Left kidney (tissue), 2 donors: ENCODE data around the gene TIE1. TPM values are rescaled to one million over a fixed set of nuclear protein-coding genes. Genes with fewer than 3 reads are reported as not detected.
A peak's percentile ranks its signal among the peaks of the same experiment; 100 is the strongest.

ENCODE experiments used
- DNase-seq: peaks from one replicate; pipeline ENCODE4 v3.0.0-alpha.2; 2013
- polyA plus RNA-seq: library from polyadenylated mRNA; unstranded; fragments of 120-200 nt; gene quantifications from one replicate; pipeline ENCODE4 v1.2.1, GENCODE V29; 2013; ENCODE audit not compliant: insufficient read length

Gene TIE1
- polyA plus RNA-seq, 1 donor = 47.3 TPM

DNA sequence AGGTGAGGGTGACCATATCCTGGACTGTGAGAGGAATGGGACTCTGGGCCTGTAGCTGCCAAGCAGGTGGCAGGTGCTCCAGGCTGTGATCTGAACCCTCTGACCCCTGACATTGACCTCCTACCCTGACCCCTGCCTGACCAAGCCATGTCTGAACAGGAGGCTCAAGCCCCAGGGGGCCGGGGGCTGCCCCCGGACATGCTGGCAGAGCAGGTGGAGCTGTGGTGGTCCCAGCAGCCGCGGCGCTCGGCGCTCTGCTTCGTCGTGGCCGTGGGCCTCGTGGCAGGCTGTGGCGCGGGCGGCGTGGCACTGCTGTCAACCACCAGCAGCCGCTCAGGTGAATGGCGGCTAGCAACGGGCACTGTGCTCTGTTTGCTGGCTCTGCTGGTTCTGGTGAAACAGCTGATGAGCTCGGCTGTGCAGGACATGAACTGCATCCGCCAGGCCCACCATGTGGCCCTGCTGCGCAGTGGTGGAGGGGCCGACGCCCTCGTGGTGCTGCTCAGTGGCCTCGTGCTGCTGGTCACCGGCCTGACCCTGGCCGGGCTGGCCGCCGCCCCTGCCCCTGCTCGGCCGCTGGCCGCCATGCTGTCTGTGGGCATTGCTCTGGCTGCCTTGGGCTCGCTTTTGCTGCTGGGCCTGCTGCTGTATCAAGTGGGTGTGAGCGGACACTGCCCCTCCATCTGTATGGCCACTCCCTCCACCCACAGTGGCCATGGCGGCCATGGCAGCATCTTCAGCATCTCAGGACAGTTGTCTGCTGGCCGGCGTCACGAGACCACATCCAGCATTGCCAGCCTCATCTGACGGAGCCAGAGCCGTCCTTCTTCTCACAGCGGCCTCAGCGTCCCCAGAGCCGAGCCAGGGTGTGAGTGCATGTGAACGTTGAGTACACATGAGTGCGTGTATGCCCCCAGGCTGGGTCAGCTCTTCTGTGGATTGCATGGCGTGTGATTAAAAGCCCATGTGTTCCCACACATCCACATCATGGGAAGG is 27.9 kb upstream of the TIE1 start:
- no peak for DNase-seq

DNA sequence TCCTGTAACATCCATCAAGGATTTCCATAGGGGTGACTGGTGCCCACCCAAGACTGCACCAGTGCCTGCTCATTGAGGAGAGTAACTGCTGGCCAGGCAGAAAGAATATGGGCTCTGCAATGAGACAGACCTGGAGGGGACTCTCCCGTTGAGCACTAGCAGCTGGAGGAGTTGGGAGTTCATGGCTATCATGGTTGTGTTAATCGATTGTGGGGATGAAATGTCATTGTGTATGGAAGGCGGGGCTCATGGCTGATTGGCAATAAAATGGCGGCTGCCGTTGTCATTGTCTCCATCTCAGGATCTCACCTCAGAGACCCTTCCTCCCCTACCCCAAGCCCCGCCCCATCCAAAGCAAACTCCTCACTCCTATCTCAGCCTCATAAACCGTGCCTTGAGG is 27.1 kb upstream of the TIE1 start:
- no peak for DNase-seq

- DNase-seq = no peak
Observed at GRCh38 chr1:43274125-43274803, 26.5 kb upstream of the TIE1 start.

GRCh38 chr1:43274804-43275180 is 26.0 kb upstream of the TIE1 start:
- no peak for DNase-seq

GRCh38 chr1:43275826-43276620 is 24.8 kb upstream of the TIE1 start:
- no peak for DNase-seq

DNA sequence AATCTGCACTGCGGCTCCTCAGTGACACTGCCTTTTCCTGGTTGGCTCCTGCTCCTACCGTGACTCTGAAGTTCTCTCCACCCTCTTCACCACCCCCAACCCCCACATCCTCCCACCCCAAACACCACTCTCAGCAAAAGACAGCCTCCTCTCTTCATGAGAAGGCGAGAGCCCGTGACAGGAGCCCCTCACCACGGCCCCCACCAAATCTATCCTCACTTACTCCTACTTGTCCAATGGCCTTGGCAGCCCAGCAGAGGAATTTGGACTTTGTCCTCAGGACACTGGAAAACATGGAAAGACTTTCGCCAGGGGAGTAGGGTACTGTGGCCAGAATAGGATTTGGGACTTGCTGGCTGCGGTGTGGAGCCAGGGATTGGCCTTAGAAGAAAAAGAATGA is 24.1 kb upstream of the TIE1 start:
- peak; percentile 28 for DNase-seq

DNA sequence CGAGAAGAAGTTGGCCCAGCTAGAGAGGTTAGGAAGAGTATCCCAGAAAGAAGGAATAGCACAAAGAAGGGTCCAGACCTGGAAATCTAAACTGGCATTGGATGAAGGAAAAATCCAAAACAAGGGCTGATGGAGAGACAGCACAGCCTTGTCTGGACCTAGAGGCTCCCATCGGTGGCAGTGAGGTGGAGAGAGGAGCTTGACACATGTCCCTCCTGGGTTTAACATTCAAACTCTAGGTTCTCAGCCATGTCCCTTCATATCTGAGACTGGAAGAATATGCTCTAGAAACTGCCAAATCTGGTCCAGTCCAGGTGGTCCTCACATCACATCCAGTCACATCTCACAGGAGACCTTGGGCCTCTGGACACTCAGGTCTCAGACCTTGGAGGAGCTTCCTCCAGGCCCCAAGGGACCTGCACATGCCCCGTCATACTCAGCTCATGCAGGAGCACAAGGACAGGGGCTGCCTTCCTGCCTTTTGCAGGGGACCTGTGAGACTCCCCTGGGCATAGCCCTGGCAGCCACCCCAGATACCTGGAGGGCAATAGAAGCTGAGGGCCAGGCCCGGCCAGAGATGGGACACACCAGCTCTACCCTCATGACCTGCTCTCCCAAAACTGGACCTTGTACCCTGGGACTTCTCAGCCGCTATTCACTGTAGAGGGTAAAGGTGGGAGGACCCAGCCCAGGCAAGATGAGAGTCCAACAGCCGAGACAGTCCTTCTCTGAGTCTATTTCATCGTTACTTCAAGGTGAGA is 23.5 kb upstream of the TIE1 start:
- no peak for DNase-seq

DNA sequence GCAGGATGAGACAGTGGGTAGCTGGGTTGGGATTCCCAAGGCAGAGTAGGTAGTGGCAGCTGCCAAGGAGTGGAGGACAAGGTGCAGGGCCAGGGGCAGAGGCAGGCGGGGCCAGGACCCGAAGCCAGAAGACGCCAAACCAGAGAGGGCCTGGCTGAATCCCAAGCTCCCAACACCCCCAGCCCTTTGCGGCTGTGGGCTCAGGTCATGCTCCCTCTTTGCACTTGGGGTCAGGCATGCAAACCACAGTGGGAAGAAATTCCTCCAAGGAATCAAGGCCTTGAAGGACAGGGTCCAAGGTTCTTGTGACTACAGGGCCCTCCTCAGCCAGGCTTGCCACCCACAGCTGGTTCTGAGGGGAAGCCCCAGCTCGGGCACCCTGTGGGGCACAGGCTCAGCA is 21.6 kb upstream of the TIE1 start:
- DNase-seq = no peak

DNA sequence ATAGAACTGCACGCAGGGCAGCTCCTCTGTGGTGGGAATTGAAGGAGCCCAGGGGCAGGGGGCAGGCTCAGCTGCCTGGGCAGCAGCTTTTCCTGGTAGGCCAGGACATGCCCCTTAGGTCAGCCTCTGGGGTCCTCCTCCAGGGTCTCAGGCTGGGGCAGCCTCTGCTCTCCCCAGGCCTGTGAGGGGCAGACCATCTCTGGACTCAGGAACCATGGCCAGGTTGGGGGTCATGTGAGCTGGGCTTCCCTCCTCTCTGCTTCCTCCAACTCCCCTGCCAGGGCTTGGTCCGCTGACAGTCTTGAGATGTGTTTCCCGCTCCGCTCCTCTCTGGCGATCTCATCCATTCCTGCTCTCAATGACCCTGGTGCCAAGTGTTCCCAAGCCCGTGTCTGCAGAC is 21.1 kb upstream of the TIE1 start:
- no peak for DNase-seq

DNA sequence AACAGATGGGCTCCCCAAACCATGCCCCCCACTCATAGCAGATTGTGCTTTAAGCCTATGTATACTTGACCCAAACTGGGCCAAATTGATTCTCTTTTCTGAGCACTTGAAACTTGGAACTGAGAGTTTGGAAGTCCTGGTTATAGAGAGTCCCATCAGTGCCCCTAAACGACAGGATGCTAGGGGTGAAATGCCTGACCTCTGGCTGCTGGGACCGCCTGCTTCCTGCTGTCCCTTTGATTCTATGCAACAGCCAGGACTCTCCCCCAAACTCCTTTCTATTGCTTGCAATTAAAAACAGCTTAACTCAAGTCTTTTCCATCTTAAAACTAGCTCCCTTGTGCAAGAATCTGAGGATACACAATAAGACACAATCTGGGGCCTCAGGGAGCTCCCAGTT is 20.1 kb upstream of the TIE1 start:
- DNase-seq = no peak

DNA sequence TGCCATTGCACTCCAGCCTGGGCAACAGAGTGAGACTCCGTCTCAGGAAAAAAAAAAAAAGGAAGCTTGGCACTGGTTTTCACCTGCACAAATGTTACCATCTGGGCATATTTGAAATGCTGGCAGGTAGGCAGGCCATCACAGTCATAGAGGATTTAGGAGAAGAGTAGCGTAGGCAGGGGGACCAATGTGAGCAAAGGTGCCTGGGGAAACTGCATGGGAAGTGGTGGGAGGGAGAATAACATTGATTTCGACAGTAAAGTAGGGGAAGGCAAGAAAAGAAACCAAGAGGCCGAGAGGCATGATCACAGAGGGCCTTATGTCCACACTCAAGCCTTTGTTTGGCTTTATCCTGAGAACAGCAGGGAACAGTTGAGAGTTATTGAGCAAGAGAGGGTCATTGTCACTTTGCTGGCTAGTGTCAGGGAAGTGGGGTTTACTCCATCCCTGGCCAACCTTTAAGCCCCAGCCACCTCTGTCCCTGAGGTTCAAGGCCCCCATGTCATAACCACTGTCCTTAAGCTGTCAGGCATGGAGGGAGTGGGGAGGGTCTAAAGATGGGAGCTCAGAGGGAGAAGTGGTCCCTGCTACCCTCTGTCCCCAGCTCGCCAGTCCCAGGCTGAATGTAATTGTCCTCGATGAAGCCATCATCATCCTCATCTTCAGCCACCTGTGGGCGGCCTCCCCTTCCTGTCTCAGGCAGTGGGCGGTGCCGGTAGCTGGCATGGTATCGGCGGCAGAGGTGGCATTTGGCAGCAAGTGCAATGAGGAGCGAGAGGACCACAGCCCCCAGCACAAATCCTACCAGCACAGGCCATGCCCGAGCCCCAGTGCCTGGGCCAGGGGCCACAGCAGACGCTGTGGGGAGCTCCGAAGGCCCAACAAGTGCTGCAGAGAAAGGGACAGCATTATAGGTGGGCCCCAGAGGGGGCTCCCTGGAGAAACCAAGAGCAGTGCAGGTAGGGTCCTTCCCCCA is 18.3 kb upstream of the TIE1 start:
- no peak for DNase-seq

DNA sequence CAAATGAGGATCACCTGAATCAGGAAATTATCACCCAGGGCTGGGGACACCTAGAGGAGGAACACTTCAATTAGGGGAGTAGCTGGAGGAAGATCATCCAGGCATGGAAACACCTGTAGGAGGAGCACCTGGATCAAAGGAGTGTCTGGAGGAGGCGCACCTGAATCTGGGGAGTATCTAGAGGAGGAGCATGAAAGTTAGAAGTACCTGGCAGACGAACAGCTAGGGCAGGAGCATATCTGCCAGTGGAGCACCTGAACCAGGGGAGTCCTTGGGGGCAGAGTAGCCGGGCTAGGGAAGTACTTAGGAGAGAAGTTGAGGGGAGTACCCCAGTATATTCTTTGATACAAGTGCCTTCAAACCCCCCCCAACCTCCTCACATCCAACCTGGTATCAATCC is 16.7 kb upstream of the TIE1 start:
- no peak for DNase-seq

DNA sequence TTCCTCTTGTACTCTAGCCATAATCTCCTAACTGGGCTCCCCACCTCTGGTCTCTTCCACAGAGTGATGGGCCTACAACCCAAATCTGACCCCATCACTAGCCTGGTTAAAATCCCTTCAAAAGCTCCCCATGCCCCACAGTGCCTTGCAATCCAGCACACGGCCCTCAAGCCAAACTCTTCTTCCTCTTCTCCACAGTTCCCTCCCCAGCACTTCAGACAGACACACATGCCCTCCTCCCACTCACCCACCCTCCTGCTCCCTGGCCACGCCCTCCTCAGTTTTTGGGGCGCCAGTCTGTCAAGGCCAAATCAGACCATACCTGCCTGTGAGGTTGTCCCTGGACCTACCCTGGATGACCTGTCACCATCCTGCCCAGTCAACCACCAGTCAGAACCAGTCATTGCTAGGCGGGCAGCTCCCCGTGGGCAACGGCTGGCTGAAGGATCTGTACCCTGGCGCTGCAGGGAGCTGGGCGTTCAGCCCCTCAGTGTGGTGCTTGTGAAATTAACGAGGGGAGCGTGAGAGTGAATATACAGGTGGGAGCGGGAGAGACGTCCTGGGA is 16.2 kb upstream of the TIE1 start:
- no peak for DNase-seq

- peak; percentile 66 for DNase-seq
Observed at GRCh38 chr1:43285269-43285990, 15.4 kb upstream of the TIE1 start, which contains the start of gene C1orf210. Gene C1orf210, minus strand, starts transcription at chr1:43285581. Its CDS starts 2,311 bp downstream, at chr1:43283270.

GRCh38 chr1:43286115-43286514 is 14.7 kb upstream of the TIE1 start:
- no peak for DNase-seq

DNA sequence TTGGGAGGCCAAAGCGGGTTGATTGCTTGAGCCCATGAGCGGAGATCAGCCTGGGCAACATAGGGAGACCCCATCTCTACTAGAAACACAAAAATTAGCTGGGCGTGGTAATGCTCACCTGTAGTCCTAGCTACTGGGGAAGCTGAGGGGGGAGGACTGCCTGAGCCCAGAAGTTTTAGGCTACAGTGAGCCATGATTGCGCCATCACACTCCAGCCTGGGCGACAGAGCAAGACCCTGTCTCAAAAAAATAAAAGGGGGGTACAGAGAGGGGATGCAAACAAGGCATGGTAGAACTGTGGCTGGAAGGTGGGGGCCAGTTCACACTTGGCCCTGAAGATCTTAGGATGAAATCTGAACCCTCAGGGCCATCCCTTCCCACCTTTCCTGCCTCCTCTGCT is 14.2 kb upstream of the TIE1 start:
- DNase-seq = no peak

GRCh38 chr1:43288058-43288784 is 12.6 kb upstream of the TIE1 start:
- DNase-seq = no peak
